Adrenal gland (tissue), 12 donors: Measurements from ENCODE around the gene ASTN2. TPM values are rescaled to one million over a fixed set of nuclear protein-coding genes. Genes with fewer than 3 reads are reported as not detected.
A peak's percentile ranks its signal among the peaks of the same experiment; 100 is the strongest.

ENCODE experiments used
- DNase-seq, 7 donors: peaks; one replicate each; pipeline ENCODE4 v3.0.0-alpha.2; 2019 to 2020
- H3K27ac ChIP-seq, 5 donors: fragments of 200-600 bp; sonication (generic) in 4 of 5; 1 replicate in 3 of 5; 2 replicates in 2 of 5; pipeline versions ENCODE4 v1.5.1 to v1.8.0; 2016 to 2020; ENCODE audit warnings: mild to moderate bottlenecking in 1 of 5
- H3K27me3 ChIP-seq: fragments of 200-600 bp; 2 replicates; pipeline ENCODE4 v1.8.0; 2021
- H3K36me3 ChIP-seq, 2 donors: fragments of 200-600 bp; replicated peaks in 1 of 2; 1 replicate in 1 of 2; 2 replicates in 1 of 2; pipeline versions ENCODE4 v1.5.1 to v1.8.0; 2018 to 2022
- H3K4me1 ChIP-seq, 2 donors: fragments of 200-600 bp; replicated peaks in 1 of 2; 1 replicate in 1 of 2; 2 replicates in 1 of 2; pipeline versions ENCODE4 v1.5.1 to v1.8.0; 2018 to 2021
- H3K4me3 ChIP-seq, 4 donors: fragments of 200-600 bp; sonication (generic) in 3 of 4; one replicate each; pipeline ENCODE4 v1.5.1; 2016 to 2018
- H3K9me3 ChIP-seq, 3 donors: fragments of 200-600 bp; sonication (generic) in 1 of 3; replicated peaks in 1 of 3; 1 replicate in 2 of 3; 2 replicates in 1 of 3; pipeline versions ENCODE4 v1.5.1 to v1.8.0; 2016 to 2021
- CTCF ChIP-seq, 6 experiments: fragments of 450-650 bp in 4 of 6; fragments of 200-600 bp in 2 of 6; sonication (generic) in 1 of 6; IDR thresholded peaks; 1 replicate in 5 of 6; 2 replicates in 1 of 6; pipeline versions ENCODE4 v1.5.1 to v1.8.0; 2016 to 2021; ENCODE audit warnings: antibody characterized with exemption in 6 of 6, mild to moderate bottlenecking in 2 of 6, moderate library complexity in 1 of 6
- POLR2A ChIP-seq, 2 donors: fragments of 450-650 bp; IDR thresholded peaks; one replicate each; pipeline ENCODE4 v1.6.1; 2017; ENCODE audit warnings: antibody characterized with exemption in 2 of 2, mild to moderate bottlenecking in 2 of 2, moderate library complexity in 1 of 2
- WGBS, 4 donors: extraction: QIAGEN DNeasy Blood & Tissue Kit in 2 of 4; methylation state at CpG; one replicate each; pipeline versions ENCODE4 v1.1.5 to v1.1.7; 2013 to 2017; 5-methylcytosine and 5-hydroxymethylcytosine counted together
- intact Hi-C, 2 donors: fragments of 100-400 bp; cut with DNase I; formaldehyde crosslinking; loops; one replicate each; pipeline versions ENCODE4 v1.14.1 to v1.15.0; 2022 to 2023
- polyA plus RNA-seq, 3 donors: library from polyadenylated mRNA; stranded (reverse); fragments of 200-250 nt in 2 of 3; fragments of 350-450 nt in 1 of 3; fragmentation: Illumina TruSeq in 1 of 3; extraction: RNeasy Lipid Tissue Mini Kit (QIAGEN cat#74804) in 1 of 3; gene quantifications; one replicate each; pipeline ENCODE4 v1.2.3, GENCODE V29; 2013 to 2014
- total RNA-seq, 9 donors: library from RNA; depleted of rRNA in 4 of 9; stranded (reverse); fragments of >200 nt in 4 of 9; fragments of 120-200 nt in 1 of 9; fragmentation: NEBNext Ultra II Directional in 1 of 9; extraction: Animal tissue kit (Norgen Biotek cat#: 25700) in 1 of 9; gene quantifications; one replicate each; pipeline versions ENCODE4 v1.1.0 to v1.2.4, GENCODE V29; 2013 to 2023
- donor health status: healthy with polysubstance abuse.
- donor health status: Bipolar disorder and iron deficiency.
- donor health status: DM: yes; HTN: yes; CAD: no.
- donor health status: DM: no; HTN: no; CAD: no.
- donor health status: DM: no; HTN: no; CAD: no.
- donor health status: DM: yes; HTN: yes; CAD: no.

ASTN2 gene
- total and polyA plus RNA-seq, 12 donors = 2.5 to 15.6 (median 6.8) TPM

DNA sequence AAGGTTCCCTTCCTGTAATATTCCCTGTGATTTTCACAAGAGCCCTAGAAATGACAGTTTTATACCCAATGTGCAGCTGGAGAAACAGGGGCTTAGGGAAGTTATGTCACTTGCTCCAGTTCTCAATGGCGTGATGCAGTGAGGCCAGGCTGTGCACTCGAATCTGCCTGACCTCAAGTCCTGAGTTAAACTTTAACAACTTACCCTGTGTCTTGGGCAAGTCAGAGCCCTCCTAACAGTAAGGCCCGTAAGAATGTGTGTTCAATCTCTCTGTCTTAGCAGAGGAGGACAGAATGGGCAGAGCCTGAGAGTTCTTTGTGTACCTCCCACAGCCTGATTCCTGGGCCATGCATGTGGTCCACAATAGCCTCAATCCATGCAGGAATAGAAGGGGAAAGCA is 546.7 kb downstream of the ASTN2 start:
- intact Hi-C loops = no loop called here
- TF ChIP-seq CTCF (IDR thresholded peaks at IDR 0.05) = no peak
- TF ChIP-seq POLR2A (IDR thresholded peaks at IDR 0.05) = no peak
- Histone ChIP-seq H3K4me3 (no peak overlapping the region), H3K36me3 (no peaks in the 10 kb centered on the region), H3K9me3 (no peaks in the 10 kb centered on the region), H3K4me1 (no peaks in the 10 kb centered on the region), H3K27ac (no peak overlapping the region), H3K27me3 (no peaks in the 10 kb centered on the region)
- DNase-seq = no peak
- 70 to 77% (median 73%) methylated on average over 3 of the region's 3 CpGs for WGBS, 4 donors

DNA sequence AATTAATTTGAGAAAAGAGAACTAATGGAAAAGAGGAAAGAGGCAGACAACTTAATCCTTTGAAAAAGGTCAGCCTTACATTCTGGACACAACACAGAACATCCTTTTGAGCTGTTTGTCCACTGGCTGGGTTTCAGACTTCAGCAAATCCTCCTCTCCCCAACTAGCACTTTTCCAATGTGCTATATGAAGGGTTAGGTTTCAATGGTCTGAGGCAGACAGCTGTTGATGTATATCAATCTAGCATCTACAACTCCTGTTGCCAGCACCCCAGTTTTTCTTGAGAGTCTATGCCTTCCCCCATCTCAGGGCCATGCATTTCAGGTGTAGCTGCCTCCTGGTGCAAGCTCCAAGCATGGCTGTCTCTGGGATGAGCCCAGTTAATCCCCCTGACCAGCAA is 553.5 kb downstream of the ASTN2 start:
- H3K9me3 ChIP-seq = no peaks in the 10 kb centered on the region
- H3K4me1 ChIP-seq = no peaks in the 10 kb centered on the region
- DNase-seq = no peak
- H3K27ac ChIP-seq = no peak overlapping the region
- H3K27me3 ChIP-seq = no peaks in the 10 kb centered on the region
- TF ChIP-seq CTCF (IDR thresholded peaks at IDR 0.05) (no peak), POLR2A (IDR thresholded peaks at IDR 0.05) (no peak)
- H3K4me3 ChIP-seq = no peak overlapping the region
- intact Hi-C loops = loop anchor here in 1 of 2 donors (2.0 kb wide), 1 partner anchor 125 kb away; no protein-coding TSS in a partner anchor
- no peaks in the 10 kb centered on the region for H3K36me3 ChIP-seq

GRCh38 chr9:116860509-116861120 is 554.2 kb downstream of the ASTN2 start:
- no peaks in the 10 kb centered on the region for H3K27me3 ChIP-seq
- H3K4me1 ChIP-seq = no peaks in the 10 kb centered on the region
- H3K27ac ChIP-seq = no peak overlapping the region
- H3K36me3 ChIP-seq = no peaks in the 10 kb centered on the region
- intact Hi-C loops = loop anchor here in 1 of 2 donors (2.0 kb wide), 1 partner anchor 124 kb away; no protein-coding TSS in a partner anchor
- DNase-seq = peak; percentile 67 to 89 (median 78)
- no peak overlapping the region for H3K4me3 ChIP-seq
- TF ChIP-seq POLR2A (IDR thresholded peaks at IDR 0.05) (no peak), CTCF (IDR thresholded peaks at IDR 0.05) (peak; percentile 69 to 83 (median 74))
- H3K9me3 ChIP-seq = no peaks in the 10 kb centered on the region
- WGBS, 4 donors = 39 to 52% (median 47%) methylated on average over 3 of the region's 3 CpGs

DNA sequence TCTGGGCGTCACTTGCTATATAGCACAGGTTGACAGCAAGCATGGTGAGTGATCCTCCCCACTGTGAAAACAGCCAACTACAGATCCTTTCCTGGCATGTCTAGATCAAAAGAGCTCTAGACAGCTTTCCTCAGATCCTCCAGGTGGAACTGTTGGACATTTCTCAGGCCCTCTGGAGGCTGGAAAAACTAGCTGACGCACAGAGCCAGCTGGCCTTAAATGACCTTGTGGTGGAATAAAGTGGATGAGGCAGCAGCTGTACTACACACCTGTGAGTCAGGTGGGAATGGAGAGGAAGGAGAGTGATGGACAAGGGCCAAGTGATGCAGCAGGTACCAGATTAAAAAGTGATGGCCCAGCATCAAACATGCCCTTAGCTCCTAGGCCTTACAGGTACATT is 555.1 kb downstream of the ASTN2 start:
- H3K4me1 ChIP-seq = no peaks in the 10 kb centered on the region
- DNase-seq = peak in 1 of 7 donors; percentile 80
- no peaks in the 10 kb centered on the region for H3K27me3 ChIP-seq
- WGBS, 4 donors = 77 to 94% (median 91%) methylated on average over 2 of the region's 2 CpGs
- H3K36me3 ChIP-seq = no peaks in the 10 kb centered on the region
- no peak for TF ChIP-seq CTCF (IDR thresholded peaks at IDR 0.05)
- no peak for TF ChIP-seq POLR2A (IDR thresholded peaks at IDR 0.05)
- H3K9me3 ChIP-seq = no peaks in the 10 kb centered on the region
- intact Hi-C loops = loop anchor here (2.0 to 5.0 kb wide), 2 partner anchors 117 to 123 kb away; no protein-coding TSS in a partner anchor
- H3K4me3 ChIP-seq = no peak overlapping the region
- H3K27ac ChIP-seq = no peak overlapping the region
